22Rv1 (cell line): Measurements from ENCODE around the gene CA9.

ENCODE experiments used
- ZFX ChIP-seq: fragments of 450-650 bp; IDR thresholded peaks from 2 replicates; pipeline ENCODE4 v1.6.1; 2017; ENCODE audit warnings: antibody characterized with exemption, borderline replicate concordance
- TF ChIP-seq, protein P1 (sequence below): fragments of 450-650 bp; IDR thresholded peaks from 2 replicates; pipeline ENCODE4 v1.5.1; 2017; ENCODE audit warnings: mild to moderate bottlenecking

DNA sequence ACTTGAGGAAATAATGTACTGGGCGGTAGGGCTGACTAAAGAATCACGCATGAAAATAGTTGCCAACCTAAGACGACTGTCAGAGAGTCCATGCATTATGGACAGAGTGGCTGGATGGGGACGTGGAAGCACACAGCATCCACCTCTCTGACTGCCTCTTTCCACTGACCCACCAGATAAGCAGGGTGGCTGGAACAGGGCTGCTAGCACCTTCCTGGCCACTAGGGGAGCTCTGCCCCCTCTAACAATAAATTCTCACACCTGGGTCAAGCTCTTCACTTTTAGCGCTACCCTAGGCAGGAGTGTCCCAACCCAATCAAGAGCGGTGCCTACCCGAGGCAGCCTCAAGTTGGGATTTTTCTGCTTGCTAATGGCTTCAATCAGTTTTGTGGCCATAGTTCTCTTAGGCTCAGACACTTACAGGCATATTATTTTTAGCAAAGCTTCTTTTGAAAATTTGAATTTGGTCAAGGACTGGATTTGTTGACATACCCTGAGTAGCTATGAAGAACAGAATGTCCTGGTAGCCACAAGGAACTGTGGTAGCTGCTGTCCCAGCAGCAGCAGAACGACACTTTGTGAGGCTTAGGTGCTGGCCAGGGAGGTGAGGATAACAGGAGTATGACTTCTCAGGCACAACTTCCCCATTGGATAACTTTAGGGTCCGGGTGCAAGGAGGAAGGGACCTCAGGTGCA is 22.9 kb downstream of the CA9 start:
- TF ChIP-seq, protein P1, sequence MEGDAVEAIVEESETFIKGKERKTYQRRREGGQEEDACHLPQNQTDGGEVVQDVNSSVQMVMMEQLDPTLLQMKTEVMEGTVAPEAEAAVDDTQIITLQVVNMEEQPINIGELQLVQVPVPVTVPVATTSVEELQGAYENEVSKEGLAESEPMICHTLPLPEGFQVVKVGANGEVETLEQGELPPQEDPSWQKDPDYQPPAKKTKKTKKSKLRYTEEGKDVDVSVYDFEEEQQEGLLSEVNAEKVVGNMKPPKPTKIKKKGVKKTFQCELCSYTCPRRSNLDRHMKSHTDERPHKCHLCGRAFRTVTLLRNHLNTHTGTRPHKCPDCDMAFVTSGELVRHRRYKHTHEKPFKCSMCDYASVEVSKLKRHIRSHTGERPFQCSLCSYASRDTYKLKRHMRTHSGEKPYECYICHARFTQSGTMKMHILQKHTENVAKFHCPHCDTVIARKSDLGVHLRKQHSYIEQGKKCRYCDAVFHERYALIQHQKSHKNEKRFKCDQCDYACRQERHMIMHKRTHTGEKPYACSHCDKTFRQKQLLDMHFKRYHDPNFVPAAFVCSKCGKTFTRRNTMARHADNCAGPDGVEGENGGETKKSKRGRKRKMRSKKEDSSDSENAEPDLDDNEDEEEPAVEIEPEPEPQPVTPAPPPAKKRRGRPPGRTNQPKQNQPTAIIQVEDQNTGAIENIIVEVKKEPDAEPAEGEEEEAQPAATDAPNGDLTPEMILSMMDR = peak; percentile 96
- TF ChIP-seq ZFX = no peak
